Left renal pelvis (tissue), 4 donors: ENCODE data around the gene FIS1. TPM values are rescaled to one million over a fixed set of nuclear protein-coding genes. Genes with fewer than 3 reads are reported as not detected.
"Not testable (repeated sequence)": the region's sequence is repeated elsewhere in the genome, so short reads cannot be mapped to it uniquely, and the experiment has no call there.

Experiments
- DNase-seq, 4 donors: peaks; one replicate each; pipeline ENCODE4 v3.0.0-alpha.2; 2013; ENCODE audit warnings: low read depth in 4 of 4, low spot score in 3 of 4
- polyA plus RNA-seq, 4 donors: library from polyadenylated mRNA; unstranded; fragments of 120-200 nt; gene quantifications; one replicate each; pipeline ENCODE4 v1.2.1, GENCODE V29; 2013; ENCODE audit not compliant: insufficient read length in 4 of 4

Gene FIS1
- polyA plus RNA-seq, 4 donors: 116 to 160 (median 135) TPM

DNA sequence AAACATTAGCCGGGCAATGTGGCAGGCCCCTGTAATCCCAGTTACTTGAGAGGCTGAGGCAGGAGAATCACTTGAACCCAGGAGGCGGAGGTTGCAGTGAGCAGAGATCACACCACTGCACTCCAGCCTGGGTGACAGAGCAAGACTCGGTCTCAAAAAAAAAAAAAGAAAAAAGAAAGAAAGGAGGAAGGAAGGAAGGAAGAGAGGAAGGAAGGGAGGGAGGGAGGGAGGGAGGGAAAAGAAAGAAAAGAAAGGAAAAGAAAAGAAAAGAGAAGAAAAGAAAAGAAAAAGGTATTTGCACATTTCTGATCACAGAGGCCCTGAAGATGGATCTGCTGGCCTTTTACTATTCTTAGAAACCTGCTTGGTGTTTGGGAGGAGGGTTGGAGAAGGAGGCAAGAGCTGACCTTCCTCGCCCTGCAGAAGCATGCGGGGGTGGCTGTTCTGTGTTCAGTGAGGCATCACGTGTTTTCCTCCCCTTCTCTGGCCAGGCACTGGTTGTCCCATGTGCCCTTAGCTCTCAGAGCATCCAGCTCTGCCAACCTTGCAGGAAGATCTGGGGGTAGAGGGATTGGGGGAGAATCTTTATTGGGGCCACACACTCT lies 19.3 kb upstream of the FIS1 start:
- peak in 1 of 4 donors; percentile 42 for DNase-seq

DNA sequence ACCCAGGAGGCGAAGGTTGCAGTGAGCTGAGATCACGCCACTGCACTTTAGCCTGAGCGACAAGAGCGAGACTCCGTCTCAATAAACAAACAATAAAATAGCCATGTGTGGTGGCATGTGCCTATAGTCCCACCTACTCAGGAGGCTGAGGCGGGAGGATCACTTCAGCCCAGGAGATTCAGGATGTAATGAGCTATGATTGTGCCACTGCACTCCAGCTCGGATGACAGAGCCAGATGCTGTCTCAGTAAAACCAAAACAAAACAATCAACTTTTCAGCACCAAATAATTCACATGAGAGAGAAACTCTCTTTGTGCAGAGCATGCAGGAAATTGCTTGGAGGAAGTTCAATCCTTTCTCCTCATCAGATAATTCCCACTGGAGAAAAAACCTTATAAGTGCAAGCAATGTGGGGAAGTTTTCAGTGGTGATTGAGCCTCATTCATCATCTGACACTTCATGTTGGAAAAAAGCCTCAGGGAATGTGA lies 13.4 kb upstream of the FIS1 start:
- no peak for DNase-seq

- DNase-seq: no peak
Observed at GRCh38 chr7:101255796-101256195, 10.9 kb upstream of the FIS1 start.

- not testable (repeated sequence) for DNase-seq
Observed at GRCh38 chr7:101253199-101253598, 8.3 kb upstream of the FIS1 start.

DNA sequence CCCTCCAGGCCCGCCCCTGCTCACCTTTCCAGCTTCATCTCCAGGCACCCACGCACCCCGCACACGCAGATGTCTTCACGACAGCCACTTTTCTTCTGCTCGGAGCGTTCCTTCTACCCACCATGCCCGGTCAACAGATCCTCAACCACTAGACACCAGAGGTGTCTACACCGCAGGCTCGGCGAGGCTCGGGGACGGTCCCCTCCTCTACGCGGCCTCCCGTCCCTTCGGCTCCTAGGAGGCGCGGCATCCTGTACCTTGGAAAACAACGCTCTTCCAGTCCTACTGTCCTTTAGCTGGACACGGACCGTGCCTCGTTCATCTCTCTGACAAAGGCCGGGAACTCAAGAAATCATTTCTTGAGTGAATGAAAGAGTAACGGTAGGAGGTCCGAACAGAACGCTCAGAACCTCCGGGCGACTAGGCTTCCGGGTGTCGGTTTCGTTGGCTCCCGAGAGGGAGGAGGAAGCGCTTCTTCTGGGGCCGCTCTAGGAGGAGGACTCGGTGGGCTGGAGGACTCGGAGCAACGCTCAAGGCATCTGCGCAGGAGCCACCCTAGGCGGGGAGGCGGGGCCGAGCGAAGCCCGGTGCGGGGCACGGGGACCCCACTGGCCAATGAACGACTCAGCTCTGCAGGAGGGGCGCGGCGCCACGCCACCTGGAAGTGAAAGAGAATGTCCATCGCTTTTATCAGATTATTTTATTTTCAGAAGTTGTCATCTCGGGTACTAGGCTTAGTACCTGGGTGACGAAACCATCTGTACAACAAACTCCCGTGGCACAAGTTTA lies 7.2 kb upstream of the FIS1 start:
- DNase-seq: peak; percentile 94 to 97 (median 96)

DNA sequence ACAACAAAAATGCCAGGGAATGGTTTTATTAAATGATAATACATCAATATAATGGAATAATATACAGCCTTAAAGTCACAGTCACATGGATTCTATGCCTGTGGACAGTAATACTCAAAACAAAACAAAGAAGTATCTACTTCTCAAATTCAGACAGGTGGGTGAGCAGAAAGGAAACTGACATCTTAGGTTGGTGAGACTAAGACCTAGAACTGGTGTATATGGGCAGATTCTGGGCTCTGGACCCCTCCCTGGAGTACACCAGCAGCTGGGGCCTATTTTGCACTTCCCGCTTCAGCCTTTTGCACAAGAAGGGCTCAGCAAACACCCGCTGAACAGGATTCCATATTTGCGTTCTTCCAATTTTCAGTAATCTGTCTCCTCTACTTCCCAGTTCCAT lies 5.4 kb upstream of the FIS1 start:
- DNase-seq: no peak

GRCh38 chr7:101248276-101248675 lies 3.4 kb upstream of the FIS1 start:
- no peak for DNase-seq

- no peak for DNase-seq
Observed at GRCh38 chr7:101245147-101245668, 327 bp upstream of the FIS1 start.

- no peak for DNase-seq
Observed at GRCh38 chr7:101243646-101244374, 1.1 kb downstream of the FIS1 start.

DNA sequence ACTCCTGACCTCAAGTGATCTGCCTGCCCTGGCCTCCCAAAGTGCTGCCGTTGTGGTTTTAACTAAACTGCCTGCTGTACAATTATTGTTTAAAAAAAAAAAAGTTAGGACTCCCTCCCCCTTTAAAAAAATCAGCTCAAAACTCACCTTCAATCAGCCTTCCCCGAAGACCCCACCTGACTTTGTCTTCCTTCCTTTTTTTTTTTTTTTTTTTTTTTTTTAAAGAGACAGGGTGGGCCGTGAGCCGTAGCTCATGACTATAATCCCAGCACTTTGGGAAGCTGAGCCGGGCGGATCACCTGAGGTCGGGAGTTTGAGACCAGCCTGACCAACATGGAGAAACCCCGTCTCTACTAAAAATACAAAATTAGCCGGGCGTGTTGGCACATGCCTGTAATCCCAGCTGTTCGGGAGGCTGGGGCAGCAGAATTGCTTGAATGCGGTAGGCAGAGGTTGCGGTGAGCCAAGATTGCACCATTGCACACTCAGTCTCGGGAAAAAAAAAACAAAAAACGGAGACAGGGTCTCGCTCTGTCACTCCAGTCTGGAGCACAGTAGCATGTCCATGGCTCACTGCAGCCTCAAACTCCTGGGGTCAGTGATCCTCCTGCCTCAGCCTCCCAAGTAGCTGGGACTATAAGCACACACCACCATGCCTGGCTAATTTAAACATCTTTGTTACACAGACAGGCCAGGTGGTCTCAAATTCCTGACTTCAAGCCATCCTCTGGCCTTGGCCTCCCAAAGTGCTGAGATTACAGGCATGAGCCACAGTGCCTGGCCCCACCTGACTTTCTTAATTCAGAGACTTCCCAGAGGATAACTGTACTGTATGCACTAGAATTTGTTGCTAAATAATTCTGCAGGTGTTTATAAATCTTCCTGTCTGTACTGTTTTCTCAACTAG lies 3.2 kb downstream of the FIS1 start:
- no peak for DNase-seq

- no peak for DNase-seq
Observed at GRCh38 chr7:101241015-101241363, 3.9 kb downstream of the FIS1 start.

GRCh38 chr7:101240226-101241014 lies 4.5 kb downstream of the FIS1 start:
- DNase-seq: no peak

DNA sequence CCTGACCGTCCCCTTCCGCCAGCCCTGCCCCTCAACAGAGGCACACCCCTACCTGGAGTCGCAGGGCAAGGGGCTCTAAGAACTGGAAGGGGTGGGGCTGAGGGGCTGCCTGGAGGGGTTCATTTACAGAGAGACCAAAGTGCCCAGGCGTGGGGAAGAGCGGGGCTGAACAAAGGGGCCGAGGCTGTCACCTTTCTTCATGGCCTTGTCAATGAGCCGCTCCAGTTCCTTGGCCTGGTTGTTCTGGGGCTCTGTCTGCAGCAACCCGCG lies 5.0 kb downstream of the FIS1 start:
- DNase-seq: no peak

DNA sequence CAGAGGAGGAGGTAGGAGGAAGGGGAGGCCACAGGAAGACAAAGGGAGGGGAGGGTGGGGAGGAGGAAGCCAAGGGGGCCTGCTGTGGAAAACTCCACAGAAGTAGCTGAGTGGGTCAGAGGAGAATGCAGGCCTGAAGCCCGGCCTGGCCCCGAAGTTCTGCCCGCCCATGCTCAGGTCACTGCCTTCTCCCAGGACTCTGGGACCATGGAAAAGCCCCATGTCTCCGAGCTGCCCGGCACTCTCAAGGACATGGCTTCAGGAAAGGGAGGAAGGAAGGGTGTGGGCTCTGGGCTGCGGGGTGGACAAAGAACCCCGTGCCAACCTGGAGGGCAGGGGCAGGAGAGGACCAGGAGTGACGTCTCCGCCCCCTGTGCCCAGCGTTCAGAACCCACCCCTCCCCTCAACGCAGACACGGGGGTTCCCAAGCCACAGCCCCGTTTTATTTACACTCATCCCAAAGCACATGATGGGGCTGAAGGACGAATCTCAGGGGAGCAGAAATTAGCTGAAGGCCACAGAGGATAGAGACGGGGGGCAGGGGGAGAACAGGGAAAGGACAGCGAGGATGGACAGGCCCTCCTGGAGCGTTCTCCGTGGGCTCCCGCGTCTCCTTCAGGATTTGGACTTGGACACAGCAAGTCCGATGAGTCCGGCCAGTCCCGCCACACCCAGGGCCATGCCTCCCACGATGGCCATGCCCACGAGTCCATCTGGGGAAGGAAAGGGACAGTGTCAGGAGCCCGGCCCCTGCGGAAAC lies 5.5 kb downstream of the FIS1 start:
- DNase-seq: no peak

DNA sequence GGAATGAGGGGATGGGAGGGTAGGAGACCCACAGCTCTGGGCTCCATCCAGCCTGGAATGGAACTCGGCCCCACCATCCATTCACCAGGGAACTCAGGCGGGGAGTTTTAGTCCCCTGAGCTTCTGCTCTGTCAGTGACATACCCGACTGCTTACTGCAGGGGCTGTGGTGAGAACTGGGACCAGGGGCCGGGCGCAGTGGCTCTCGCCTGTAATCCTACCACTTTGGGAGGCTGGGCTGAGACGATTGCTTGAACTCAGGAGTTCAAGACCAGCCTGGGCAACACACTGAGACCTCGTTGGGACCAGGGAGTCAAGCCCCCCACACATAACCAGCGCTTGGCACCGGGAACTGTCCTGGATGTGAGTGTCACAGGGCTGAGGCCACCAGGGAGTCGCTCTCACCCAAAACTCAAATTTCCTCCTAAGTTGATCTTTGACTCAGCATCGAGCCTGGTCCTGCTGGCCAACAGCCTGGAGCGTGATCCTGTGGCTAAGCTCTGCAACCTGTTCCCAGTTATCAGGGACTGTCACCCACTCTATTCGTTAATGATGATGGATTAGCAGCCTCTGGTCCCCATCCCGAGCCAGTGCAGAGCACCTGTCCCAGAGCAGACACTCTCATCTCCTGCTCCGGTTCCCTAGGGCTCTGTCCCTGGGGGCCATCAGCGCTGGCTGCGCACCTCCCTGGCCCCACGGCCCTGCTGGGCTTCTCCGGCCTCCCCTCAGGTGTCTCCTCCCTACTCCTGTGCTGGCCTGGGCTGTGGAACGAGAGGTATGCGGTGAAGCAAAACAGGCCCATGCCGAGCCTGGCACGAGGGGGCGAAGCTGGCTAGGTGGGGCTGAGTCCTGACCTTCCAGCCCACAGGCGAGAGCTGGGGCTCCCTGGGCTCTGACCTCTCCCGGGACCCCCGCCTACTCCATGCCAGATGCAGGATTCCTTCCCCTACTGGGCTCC lies 6.4 kb downstream of the FIS1 start:
- DNase-seq: no peak

GRCh38 chr7:101237206-101238067 lies 7.4 kb downstream of the FIS1 start, which contains the start of gene CLDN15:
Gene CLDN15 (minus strand): TSS chr7:101237802. CDS start chr7:101237581, 221 bp downstream.
- DNase-seq: no peak

GRCh38 chr7:101236292-101236835 lies 8.5 kb downstream of the FIS1 start:
- DNase-seq: no peak
